Activated CD4-positive, CD25-positive, alpha-beta regulatory T cell treated with anti-CD3 and anti-CD28 coated beads, Interleukin-2, amount 50 U/mL, for 72 hours (primary cell): ENCODE measurements around the gene PHAF1.

Experiments
- DNase-seq: peaks from one replicate; pipeline ENCODE4 v3.0.0; 2021

Gene PHAF1

GRCh38 chr16:67148221-67148620 lies 38.5 kb downstream of the PHAF1 start:
- DNase-seq: no peak

- no peak for DNase-seq
These were observed 39.0 kb downstream of the PHAF1 start for GRCh38 chr16:67148656-67149275.

GRCh38 chr16:67149276-67150046 lies 39.7 kb downstream of the PHAF1 start:
- DNase-seq: no peak

GRCh38 chr16:67150047-67150832 lies 40.5 kb downstream of the PHAF1 start:
- peak; percentile 43 for DNase-seq

GRCh38 chr16:67150833-67151396 lies 41.2 kb downstream of the PHAF1 start, which contains the start of gene B3GNT9:
B3GNT9 (minus strand) TSS chr16:67150998; CDS start chr16:67150485, 513 bp downstream.
- DNase-seq: no peak

- DNase-seq: no peak
These were observed 41.8 kb downstream of the PHAF1 start for GRCh38 chr16:67151431-67152097.

GRCh38 chr16:67154578-67155294 lies 45.0 kb downstream of the PHAF1 start:
- no peak for DNase-seq

GRCh38 chr16:67155295-67156142 lies 45.8 kb downstream of the PHAF1 start:
- peak; percentile 88 for DNase-seq

GRCh38 chr16:67156143-67156844 lies 46.6 kb downstream of the PHAF1 start:
- DNase-seq: no peak

GRCh38 chr16:67157106-67157748 lies 47.5 kb downstream of the PHAF1 start:
- DNase-seq: no peak

- DNase-seq: no peak
These were observed 48.3 kb downstream of the PHAF1 start for GRCh38 chr16:67157892-67158635.

GRCh38 chr16:67158637-67159600 lies 49.2 kb downstream of the PHAF1 start:
- peak; percentile 74 for DNase-seq

- no peak for DNase-seq
These were observed 51.9 kb downstream of the PHAF1 start for GRCh38 chr16:67161595-67162058.

- DNase-seq: no peak
These were observed 52.9 kb downstream of the PHAF1 start for GRCh38 chr16:67162506-67163163.

- no peak for DNase-seq
These were observed 53.6 kb downstream of the PHAF1 start for GRCh38 chr16:67163164-67163998.

- DNase-seq: no peak
These were observed 54.3 kb downstream of the PHAF1 start for GRCh38 chr16:67163999-67164558.
